Transverse colon (tissue), 4 donors: ENCODE results near the gene PHF21B. TPM values are rescaled to one million over a fixed set of nuclear protein-coding genes. Genes with fewer than 3 reads are reported as not detected.

ENCODE experiments used
- DNase-seq: peaks from one replicate; pipeline ENCODE4 v3.0.0-alpha.2; 2019
- H3K27ac ChIP-seq, 4 donors: fragments of 200-600 bp; sonication (generic); 2 replicates each; pipeline ENCODE4 v1.5.1; 2016 to 2018; ENCODE audit warnings: inconsistent platforms in 4 of 4
- H3K27me3 ChIP-seq: fragments of 200-600 bp; sonication (generic); 2 replicates; pipeline ENCODE4 v1.5.1; 2017; ENCODE audit warnings: inconsistent platforms
- H3K36me3 ChIP-seq, 4 donors: fragments of 200-600 bp; sonication (generic); 2 replicates each; pipeline ENCODE4 v1.5.1; 2017 to 2019; ENCODE audit warnings: inconsistent platforms in 4 of 4
- H3K4me1 ChIP-seq, 4 donors: fragments of 200-600 bp; sonication (generic); 2 replicates each; pipeline ENCODE4 v1.5.1; 2017 to 2020; ENCODE audit warnings: inconsistent platforms in 4 of 4
- H3K4me3 ChIP-seq, 4 donors: fragments of 200-600 bp; sonication (generic); 1 replicate in 1 of 4; 2 replicates in 3 of 4; pipeline versions ENCODE4 v1.5.1 to v1.6.1; 2017 to 2019; ENCODE audit warnings: inconsistent platforms in 4 of 4
- H3K9me3 ChIP-seq, 2 donors: fragments of 200-600 bp; sonication (generic); 2 replicates each; pipeline ENCODE4 v1.5.1; 2017 to 2019; ENCODE audit warnings: inconsistent platforms in 2 of 2
- CTCF ChIP-seq, 5 experiments: fragments of 200-600 bp in 3 of 5; fragments of 450-650 bp in 2 of 5; sonication (generic) in 3 of 5; IDR thresholded peaks; 1 replicate in 2 of 5; 2 replicates in 3 of 5; pipeline ENCODE4 v1.5.1; 2016 to 2017; ENCODE audit warnings: antibody characterized with exemption in 5 of 5, inconsistent platforms in 3 of 5, mild to moderate bottlenecking in 2 of 5, moderate library complexity in 1 of 5
- EP300 ChIP-seq: sonication (generic); formaldehyde crosslinking; IDR thresholded peaks from one replicate; pipeline ENCODE4 v1.6.1; 2017; ENCODE audit warnings: antibody characterized with exemption, low read depth
- POLR2A ChIP-seq: fragments of 450-650 bp; IDR thresholded peaks from one replicate; pipeline ENCODE4 v1.6.1; 2016; ENCODE audit warnings: antibody characterized with exemption, mild to moderate bottlenecking, moderate library complexity
- POLR2AphosphoS5 ChIP-seq, 3 donors: sonication (generic); formaldehyde crosslinking; IDR thresholded peaks; one replicate each; pipeline ENCODE4 v1.6.1; 2016; ENCODE audit warnings: antibody characterized with exemption in 3 of 3
- WGBS, 2 donors: methylation state at CpG; one replicate each; pipeline ENCODE4 v1.1.5; 2018; ENCODE audit warnings: low coverage in 1 of 2; 5-methylcytosine and 5-hydroxymethylcytosine counted together
- in situ Hi-C, 4 donors: fragments of 200-750 bp; cut with MboI; loops; one replicate each; pipeline versions ENCODE4 v1.15.0 to v1.15.1; 2017; ENCODE audit warnings: low sequenced_read_pairs in 3 of 4, low pct_ligation_motif_present in 1 of 4, low pct_unique_long_range_greater_than_20kb in 1 of 4
- intact Hi-C: fragments of 100-400 bp; cut with DNase I; formaldehyde crosslinking; loops from one replicate; pipeline ENCODE4 v1.15.1; 2023; ENCODE audit warnings: low total_unique reads
- total RNA-seq, 4 donors: library from RNA; depleted of rRNA; stranded (reverse); fragments of >200 nt; gene quantifications; one replicate each; pipeline ENCODE4 v1.1.0, GENCODE V29; 2016

Gene PHF21B
- total RNA-seq, 4 donors from 2014 or later: not detected

GRCh38 chr22:44880610-44881290, 129.1 kb downstream of the PHF21B start:
- WGBS, 2 donors: 79 to 88% methylated on average over 2 to 19 of the region's 19 CpGs
- no peaks in the 10 kb centered on the region for H3K36me3 ChIP-seq
- H3K27ac ChIP-seq: no peak overlapping the region
- DNase-seq: no peak
- peaks cover 0 to 5% of the 10 kb centered on the region in 2 donors for H3K9me3 ChIP-seq
- no peaks in the 10 kb centered on the region for H3K27me3 ChIP-seq
- no peak for TF ChIP-seq POLR2AphosphoS5 (IDR thresholded peaks at IDR 0.05)
- no peak for TF ChIP-seq CTCF (IDR thresholded peaks at IDR 0.05)
- no peak for TF ChIP-seq EP300
- no peak for TF ChIP-seq POLR2A
- in situ Hi-C loops: no loop called here
- no peaks in the 10 kb centered on the region for H3K4me1 ChIP-seq
- intact Hi-C loops: no loop called here
- no peak overlapping the region for H3K4me3 ChIP-seq

GRCh38 chr22:44879301-44879680, 130.5 kb downstream of the PHF21B start:
- no peak for DNase-seq
- Histone ChIP-seq H3K27ac (no peak overlapping the region), H3K36me3 (no peaks in the 10 kb centered on the region), H3K9me3 (peaks cover 0 to 5% of the 10 kb centered on the region in 2 donors), H3K4me3 (no peak overlapping the region), H3K27me3 (no peaks in the 10 kb centered on the region), H3K4me1 (no peaks in the 10 kb centered on the region)
- in situ Hi-C loops: no loop called here
- intact Hi-C loops: no loop called here
- no peak for TF ChIP-seq POLR2AphosphoS5 (IDR thresholded peaks at IDR 0.05)
- TF ChIP-seq EP300: no peak
- TF ChIP-seq POLR2A: no peak
- no peak for TF ChIP-seq CTCF (IDR thresholded peaks at IDR 0.05)
- WGBS, 2 donors: 87 to 89% methylated on average over 3 to 12 of the region's 12 CpGs

- TF ChIP-seq POLR2A: no peak
- no peak for TF ChIP-seq POLR2AphosphoS5 (IDR thresholded peaks at IDR 0.05)
- no peak for TF ChIP-seq CTCF (IDR thresholded peaks at IDR 0.05)
- no peak for TF ChIP-seq EP300
- H3K4me1 ChIP-seq: no peaks in the 10 kb centered on the region
- intact Hi-C loops (no loop called here), in situ Hi-C loops (no loop called here)
- H3K27me3 ChIP-seq: no peaks in the 10 kb centered on the region
- H3K4me3 ChIP-seq: no peak overlapping the region
- no peak overlapping the region for H3K27ac ChIP-seq
- no peaks in the 10 kb centered on the region for H3K36me3 ChIP-seq
- H3K9me3 ChIP-seq: peaks cover 0 to 5% of the 10 kb centered on the region in 2 donors
- no peak for DNase-seq
- WGBS, 2 donors: 84% methylated on average over 13 of the region's 14 CpGs; no CpG with 5 or more reads in 1 of the 2 donors
These were observed 131.1 kb downstream of the PHF21B start for GRCh38 chr22:44878483-44879300.

DNA sequence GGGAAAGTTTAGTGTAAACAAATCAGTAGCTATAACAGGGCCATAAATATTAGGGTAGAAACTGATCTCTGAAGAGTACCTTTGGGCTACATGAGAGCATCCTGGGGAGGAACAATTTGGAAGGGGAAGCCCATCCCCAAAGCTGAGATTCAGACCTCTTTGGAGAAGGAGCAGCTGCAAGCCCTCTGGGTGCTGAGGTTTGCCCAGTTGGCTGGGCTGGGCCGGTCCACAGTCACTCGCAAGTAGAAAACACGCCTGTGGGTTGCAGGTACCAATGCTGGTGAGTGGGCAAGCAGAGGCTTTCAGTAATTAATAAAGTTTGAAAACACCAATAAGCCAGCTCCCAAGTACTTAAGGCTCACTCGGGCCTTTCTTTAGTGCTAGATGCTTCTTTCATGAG, 132.9 kb downstream of the PHF21B start:
- TF ChIP-seq POLR2A: no peak
- TF ChIP-seq POLR2AphosphoS5 (IDR thresholded peaks at IDR 0.05): no peak
- no peak for TF ChIP-seq CTCF (IDR thresholded peaks at IDR 0.05)
- no peak for TF ChIP-seq EP300
- H3K27me3 ChIP-seq: no peaks in the 10 kb centered on the region
- WGBS, 2 donors: 93 to 94% methylated on average over 3 to 4 of the region's 4 CpGs
- intact Hi-C loops (no loop called here), in situ Hi-C loops (no loop called here)
- no peak overlapping the region for H3K4me3 ChIP-seq
- no peaks in the 10 kb centered on the region for H3K36me3 ChIP-seq
- no peak overlapping the region for H3K27ac ChIP-seq
- H3K9me3 ChIP-seq: peaks cover 0 to 5% of the 10 kb centered on the region in 2 donors
- no peaks in the 10 kb centered on the region for H3K4me1 ChIP-seq
- no peak for DNase-seq
